ENCODE data around the gene SYNE3. TPM values are rescaled to one million over a fixed set of nuclear protein-coding genes. Genes with fewer than 3 reads are reported as not detected.

The SYNE3 gene
- total and polyA plus RNA-seq, 5 experiments from 2014 or later: 2.4 to 48.2 (median 4.6) TPM

- Mint-ChIP-seq H3K27ac (peak overlapping the region in 8 of 10 donors; percentile 47 to 89 (median 69)), H3K9me3 (no peaks in the 10 kb centered on the region), H3K4me3 (peak overlapping the region in 2 of 10 donors; percentile 10 to 14), H3K4me1 (peaks cover 33 to 83% (median 79%) of the 10 kb centered on the region in 4 donors), H3K27me3 (no peaks in the 10 kb centered on the region), H3K36me3 (peaks cover 0 to 37% (median 1%) of the 10 kb centered on the region in 3 donors)
- POLR2A ChIA-PET: interaction anchor here (1.1 to 2.0 kb wide), 3 partner anchors 11 to 18 kb away, joined by 3 to 5 read pairs (median 4); no protein-coding TSS in a partner anchor
- peak; percentile 41 to 60 for ATAC-seq
- DNase-seq: peak in 1 of 10 donors; percentile 22
Observed at GRCh38 chr14:95507701-95508103, 8.7 kb downstream of the SYNE3 start.

GRCh38 chr14:95507174-95507573, 9.3 kb downstream of the SYNE3 start:
- Mint-ChIP-seq H3K4me3 (peak overlapping the region in 1 of 10 donors; percentile 19), H3K4me1 (peaks cover 33 to 88% (median 84%) of the 10 kb centered on the region in 4 donors), H3K9me3 (no peaks in the 10 kb centered on the region), H3K27me3 (no peaks in the 10 kb centered on the region), H3K36me3 (peaks cover 0 to 40% (median 1%) of the 10 kb centered on the region in 3 donors), H3K27ac (peak overlapping the region in 8 of 10 donors; percentile 16 to 89 (median 70))
- ATAC-seq (no peak), DNase-seq (no peak)
- POLR2A ChIA-PET: interaction anchor here (0.9 to 2.0 kb wide), 6 partner anchors 9 to 45 kb away, joined by 3 to 5 read pairs (median 4); partner anchors contain the start of gene SYNE3

GRCh38 chr14:95505030-95505589, 11.3 kb downstream of the SYNE3 start:
- DNase-seq: no peak
- peaks cover 35 to 90% (median 86%) of the 10 kb centered on the region in 4 donors for H3K4me1 Mint-ChIP-seq
- H3K27me3 Mint-ChIP-seq: no peaks in the 10 kb centered on the region
- peak overlapping the region in 2 of 10 donors; percentile 27 to 37 for H3K27ac Mint-ChIP-seq
- POLR2A ChIA-PET: interaction anchor here (1.3 kb wide), 1 partner anchor 41 kb away, joined by 5 read pairs; no protein-coding TSS in a partner anchor
- no peaks in the 10 kb centered on the region for H3K9me3 Mint-ChIP-seq
- H3K4me3 Mint-ChIP-seq: no peak overlapping the region
- peaks cover 5 to 45% (median 8%) of the 10 kb centered on the region in 3 donors for H3K36me3 Mint-ChIP-seq
- no peak for ATAC-seq

- H3K27me3 Mint-ChIP-seq: no peaks in the 10 kb centered on the region
- DNase-seq: no peak
- H3K4me1 Mint-ChIP-seq: peaks cover 30 to 88% (median 83%) of the 10 kb centered on the region in 4 donors
- H3K27ac Mint-ChIP-seq: peak overlapping the region in 7 of 10 donors; percentile 13 to 80 (median 53)
- H3K9me3 Mint-ChIP-seq: no peaks in the 10 kb centered on the region
- POLR2A ChIA-PET: interaction anchor here (1.2 to 1.3 kb wide), 2 partner anchors 10 to 40 kb away, joined by 5 read pairs; no protein-coding TSS in a partner anchor
- peaks cover 5 to 43% (median 8%) of the 10 kb centered on the region in 3 donors for H3K36me3 Mint-ChIP-seq
- peak overlapping the region in 2 of 10 donors; percentile 2 to 36 for H3K4me3 Mint-ChIP-seq
- ATAC-seq: no peak
Observed at GRCh38 chr14:95504135-95505029, 12.1 kb downstream of the SYNE3 start.

- H3K27me3 Mint-ChIP-seq: no peaks in the 10 kb centered on the region
- no peak for ATAC-seq
- POLR2A ChIA-PET: interaction anchor here (1.2 to 1.3 kb wide), 2 partner anchors 11 to 40 kb away, joined by 5 read pairs; no protein-coding TSS in a partner anchor
- H3K4me1 Mint-ChIP-seq: peaks cover 26 to 88% (median 83%) of the 10 kb centered on the region in 4 donors
- H3K4me3 Mint-ChIP-seq: no peak overlapping the region
- peaks cover 5 to 39% (median 8%) of the 10 kb centered on the region in 3 donors for H3K36me3 Mint-ChIP-seq
- DNase-seq: no peak
- no peaks in the 10 kb centered on the region for H3K9me3 Mint-ChIP-seq
- H3K27ac Mint-ChIP-seq: peak overlapping the region in 2 of 10 donors; percentile 37 to 79
Observed at GRCh38 chr14:95503365-95504134, 12.9 kb downstream of the SYNE3 start.

GRCh38 chr14:95502381-95502950, 14.0 kb downstream of the SYNE3 start:
- Mint-ChIP-seq H3K4me3 (peak overlapping the region in 1 of 10 donors; percentile 4), H3K27ac (peak overlapping the region in 5 of 10 donors; percentile 41 to 82 (median 48)), H3K27me3 (no peaks in the 10 kb centered on the region), H3K9me3 (no peaks in the 10 kb centered on the region), H3K36me3 (peaks cover 7 to 39% (median 8%) of the 10 kb centered on the region in 3 donors), H3K4me1 (peaks cover 20 to 84% (median 79%) of the 10 kb centered on the region in 4 donors)
- no peak for ATAC-seq
- DNase-seq: no peak
- POLR2A ChIA-PET: interaction anchor here (1.6 kb wide), 1 partner anchor 38 kb away, joined by 3 read pairs; no protein-coding TSS in a partner anchor

- peaks cover 28 to 84% (median 80%) of the 10 kb centered on the region in 4 donors for H3K4me1 Mint-ChIP-seq
- no peaks in the 10 kb centered on the region for H3K9me3 Mint-ChIP-seq
- H3K4me3 Mint-ChIP-seq: peak overlapping the region in 2 of 10 donors; percentile 3 to 44
Observed at GRCh38 chr14:95500772-95501401, 15.6 kb downstream of the SYNE3 start.

GRCh38 chr14:95500201-95500681, 16.2 kb downstream of the SYNE3 start:
- Mint-ChIP-seq H3K27ac (peak overlapping the region in 4 of 10 donors; percentile 3 to 75 (median 11)), H3K4me3 (peak overlapping the region in 1 of 10 donors; percentile 44), H3K36me3 (peaks cover 6 to 28% (median 8%) of the 10 kb centered on the region in 3 donors), H3K27me3 (no peaks in the 10 kb centered on the region), H3K9me3 (no peaks in the 10 kb centered on the region), H3K4me1 (peaks cover 29 to 86% (median 81%) of the 10 kb centered on the region in 4 donors)
- ATAC-seq (no peak), DNase-seq (no peak)
- POLR2A ChIA-PET: interaction anchor here (1.1 kb wide), 1 partner anchor 16 kb away, joined by 3 read pairs; the partner anchor contains the start of gene SYNE3

More at GRCh38 chr14:95500772-95501401, 15.6 kb downstream of the SYNE3 start:
- Mint-ChIP-seq H3K27ac (peak overlapping the region in 6 of 10 donors; percentile 3 to 86 (median 71)), H3K27me3 (no peaks in the 10 kb centered on the region), H3K36me3 (peaks cover 6 to 30% (median 8%) of the 10 kb centered on the region in 3 donors)
- DNase-seq (no peak), ATAC-seq (no peak)
- POLR2A ChIA-PET: interaction anchor here (0.7 to 1.1 kb wide), 3 partner anchors 15 to 38 kb away, joined by 3 to 6 read pairs (median 3); partner anchors contain the start of gene SYNE3

- no peaks in the 10 kb centered on the region for H3K9me3 Mint-ChIP-seq
- H3K4me3 Mint-ChIP-seq: peak overlapping the region in 1 of 10 donors; percentile 39
- no peaks in the 10 kb centered on the region for H3K27me3 Mint-ChIP-seq
- H3K36me3 Mint-ChIP-seq: peaks cover 6 to 27% (median 8%) of the 10 kb centered on the region in 3 donors
- ATAC-seq (no peak), DNase-seq (no peak)
- peaks cover 26 to 83% (median 81%) of the 10 kb centered on the region in 4 donors for H3K4me1 Mint-ChIP-seq
- H3K27ac Mint-ChIP-seq: peak overlapping the region in 5 of 10 donors; percentile 11 to 56 (median 51)
- POLR2A ChIA-PET: no interaction called here
Observed at GRCh38 chr14:95499354-95499750, 17.1 kb downstream of the SYNE3 start.

GRCh38 chr14:95498622-95499353, 17.7 kb downstream of the SYNE3 start:
- Mint-ChIP-seq H3K4me1 (peaks cover 27 to 84% (median 80%) of the 10 kb centered on the region in 4 donors), H3K9me3 (no peaks in the 10 kb centered on the region), H3K36me3 (peaks cover 6 to 27% (median 8%) of the 10 kb centered on the region in 3 donors), H3K27me3 (no peaks in the 10 kb centered on the region), H3K27ac (peak overlapping the region in 3 of 10 donors; percentile 11 to 53 (median 41)), H3K4me3 (peak overlapping the region in 2 of 10 donors; percentile 15 to 39)
- DNase-seq: no peak
- POLR2A ChIA-PET: no interaction called here
- ATAC-seq: no peak
